T-helper 17 cell (primary cell): ENCODE results near the gene RAB30. TPM values are rescaled to one million over a fixed set of nuclear protein-coding genes. Genes with fewer than 3 reads are reported as not detected.
A peak's percentile ranks its signal among the peaks of the same experiment; 100 is the strongest.
"Not testable (repeated sequence)": the region's sequence is repeated elsewhere in the genome, so short reads cannot be mapped to it uniquely, and the experiment has no call there.

Source experiments
- ATAC-seq: fragments of 150-1000 bp; cut with Tn5 transposase; 2 replicates; pipeline ENCODE4 v1.10.0; 2021; ENCODE audit warnings: mild to moderate bottlenecking, moderate library complexity
- DNase-seq, 3 donors: peaks; one replicate each; pipeline versions ENCODE4 v3.0.0 to v3.0.0-alpha.2; 2020 to 2021
- H3K9me3 ChIP-seq: one replicate; pipeline ENCODE4 v1.7.0; 2013; ENCODE audit warnings: low read length, mild to moderate bottlenecking; ENCODE audit not compliant: control insufficient read depth, poor library complexity, severe bottlenecking
- H3K27ac Mint-ChIP-seq: one replicate; pipeline ENCODE4 v1.8.0; 2022; ENCODE audit warnings: mild to moderate bottlenecking, moderate library complexity, mixed read lengths
- H3K27me3 Mint-ChIP-seq: one replicate; pipeline ENCODE4 v1.8.0; 2022; ENCODE audit warnings: mixed read lengths
- H3K36me3 Mint-ChIP-seq: one replicate; pipeline ENCODE4 v1.8.0; 2022; ENCODE audit warnings: low read depth, mixed read lengths
- H3K4me1 Mint-ChIP-seq: one replicate; pipeline ENCODE4 v1.8.0; 2022; ENCODE audit warnings: mild to moderate bottlenecking, mixed read lengths
- H3K4me3 Mint-ChIP-seq: one replicate; pipeline ENCODE4 v1.8.0; 2022; ENCODE audit warnings: mild to moderate bottlenecking, moderate library complexity, mixed read lengths
- total RNA-seq, 4 donors: library from RNA in 2 of 4; stranded (reverse) in 2 of 4; gene quantifications; one replicate each; pipeline ENCODE4 v1.2.3 and lab custom pipeline; 2022 to 2026

Gene RAB30
- total RNA-seq, 2 donors from 2014 or later: 33.9 to 47.7 TPM

GRCh38 chr11:82945682-82946081 lies 126.0 kb downstream of the RAB30 start:
- DNase-seq (no peak), ATAC-seq (no peak)
- H3K4me3 Mint-ChIP-seq: no peak overlapping the region
- H3K27ac Mint-ChIP-seq: no peak overlapping the region
- no peaks in the 10 kb centered on the region for H3K36me3 Mint-ChIP-seq
- no peaks in the 10 kb centered on the region for H3K4me1 Mint-ChIP-seq
- H3K9me3 ChIP-seq: no peaks in the 10 kb centered on the region
- H3K27me3 Mint-ChIP-seq: no peaks in the 10 kb centered on the region

- H3K4me1 Mint-ChIP-seq, DNase-seq, H3K27ac Mint-ChIP-seq, H3K36me3 Mint-ChIP-seq, H3K4me3 Mint-ChIP-seq, ATAC-seq, H3K27me3 Mint-ChIP-seq, H3K9me3 ChIP-seq: not testable (repeated sequence)
Measured at GRCh38 chr11:82945041-82945440, 126.7 kb downstream of the RAB30 start.

- Mint-ChIP-seq H3K36me3 (no peaks in the 10 kb centered on the region), H3K4me1 (no peaks in the 10 kb centered on the region), H3K4me3 (no peak overlapping the region), H3K27me3 (no peaks in the 10 kb centered on the region), H3K27ac (no peak overlapping the region)
- ATAC-seq (no peak), DNase-seq (no peak)
- no peaks in the 10 kb centered on the region for H3K9me3 ChIP-seq
Measured at GRCh38 chr11:82944198-82944597, 127.5 kb downstream of the RAB30 start.

- H3K36me3 Mint-ChIP-seq, H3K4me1 Mint-ChIP-seq, ATAC-seq, DNase-seq, H3K27ac Mint-ChIP-seq, H3K9me3 ChIP-seq, H3K27me3 Mint-ChIP-seq, H3K4me3 Mint-ChIP-seq: not testable (repeated sequence)
Measured at GRCh38 chr11:82943430-82943829, 128.3 kb downstream of the RAB30 start.

- ATAC-seq (no peak), DNase-seq (no peak)
- H3K36me3 Mint-ChIP-seq: no peaks in the 10 kb centered on the region
- H3K27ac Mint-ChIP-seq: no peak overlapping the region
- no peak overlapping the region for H3K4me3 Mint-ChIP-seq
- H3K9me3 ChIP-seq: no peaks in the 10 kb centered on the region
- H3K4me1 Mint-ChIP-seq: no peaks in the 10 kb centered on the region
- no peaks in the 10 kb centered on the region for H3K27me3 Mint-ChIP-seq
Measured at GRCh38 chr11:82942376-82942775, 129.3 kb downstream of the RAB30 start.

- H3K9me3 ChIP-seq: no peaks in the 10 kb centered on the region
- ATAC-seq (no peak), DNase-seq (no peak)
- no peak overlapping the region for H3K27ac Mint-ChIP-seq
- H3K36me3 Mint-ChIP-seq: no peaks in the 10 kb centered on the region
- no peak overlapping the region for H3K4me3 Mint-ChIP-seq
- no peaks in the 10 kb centered on the region for H3K27me3 Mint-ChIP-seq
- peaks cover 3% of the 10 kb centered on the region for H3K4me1 Mint-ChIP-seq
Measured at GRCh38 chr11:82939456-82939855, 132.2 kb downstream of the RAB30 start.

- no peaks in the 10 kb centered on the region for H3K9me3 ChIP-seq
- H3K36me3 Mint-ChIP-seq: no peaks in the 10 kb centered on the region
- H3K27ac Mint-ChIP-seq: peak overlapping the region; percentile 12
- H3K4me3 Mint-ChIP-seq: no peak overlapping the region
- ATAC-seq: no peak
- no peak for DNase-seq
- H3K4me1 Mint-ChIP-seq: peaks cover 3% of the 10 kb centered on the region
- no peaks in the 10 kb centered on the region for H3K27me3 Mint-ChIP-seq
Measured at GRCh38 chr11:82937554-82937953, 134.1 kb downstream of the RAB30 start.

- Mint-ChIP-seq H3K27ac (no peak overlapping the region), H3K4me3 (no peak overlapping the region), H3K36me3 (no peaks in the 10 kb centered on the region), H3K27me3 (no peaks in the 10 kb centered on the region), H3K4me1 (peaks cover 10% of the 10 kb centered on the region)
- ATAC-seq (no peak), DNase-seq (no peak)
- no peaks in the 10 kb centered on the region for H3K9me3 ChIP-seq
Measured at GRCh38 chr11:82936261-82936660, 135.4 kb downstream of the RAB30 start.

GRCh38 chr11:82932564-82932963 lies 139.1 kb downstream of the RAB30 start:
- Mint-ChIP-seq H3K4me3 (no peak overlapping the region), H3K36me3 (no peaks in the 10 kb centered on the region), H3K4me1 (peaks cover 10% of the 10 kb centered on the region), H3K27ac (no peak overlapping the region), H3K27me3 (no peaks in the 10 kb centered on the region)
- no peaks in the 10 kb centered on the region for H3K9me3 ChIP-seq
- ATAC-seq (no peak), DNase-seq (no peak)

GRCh38 chr11:82930734-82931133 lies 141.0 kb downstream of the RAB30 start:
- DNase-seq: no peak
- Mint-ChIP-seq H3K36me3 (no peaks in the 10 kb centered on the region), H3K27ac (no peak overlapping the region), H3K27me3 (no peaks in the 10 kb centered on the region), H3K4me3 (no peak overlapping the region), H3K4me1 (peaks cover 14% of the 10 kb centered on the region)
- no peaks in the 10 kb centered on the region for H3K9me3 ChIP-seq
- ATAC-seq: no peak

- ATAC-seq: no peak
- Mint-ChIP-seq H3K4me1 (peaks cover 14% of the 10 kb centered on the region), H3K27ac (no peak overlapping the region), H3K4me3 (no peak overlapping the region), H3K36me3 (no peaks in the 10 kb centered on the region), H3K27me3 (no peaks in the 10 kb centered on the region)
- DNase-seq: no peak
- no peaks in the 10 kb centered on the region for H3K9me3 ChIP-seq
Measured at GRCh38 chr11:82930229-82930628, 141.5 kb downstream of the RAB30 start.

- Mint-ChIP-seq H3K36me3 (no peaks in the 10 kb centered on the region), H3K27me3 (no peaks in the 10 kb centered on the region), H3K4me3 (no peak overlapping the region), H3K27ac (no peak overlapping the region), H3K4me1 (peaks cover 12% of the 10 kb centered on the region)
- no peaks in the 10 kb centered on the region for H3K9me3 ChIP-seq
- no peak for ATAC-seq
- DNase-seq: no peak
Measured at GRCh38 chr11:82929121-82929520, 142.6 kb downstream of the RAB30 start.

- Mint-ChIP-seq H3K27me3 (no peaks in the 10 kb centered on the region), H3K4me3 (no peak overlapping the region), H3K27ac (peak overlapping the region; percentile 24), H3K36me3 (no peaks in the 10 kb centered on the region), H3K4me1 (peaks cover 15% of the 10 kb centered on the region)
- DNase-seq (no peak), ATAC-seq (peak; percentile 89)
- H3K9me3 ChIP-seq: no peaks in the 10 kb centered on the region
Measured at GRCh38 chr11:82927264-82927880, 144.3 kb downstream of the RAB30 start.

GRCh38 chr11:82924522-82925224 lies 147.0 kb downstream of the RAB30 start:
- ATAC-seq: no peak
- H3K27me3 Mint-ChIP-seq: no peaks in the 10 kb centered on the region
- no peaks in the 10 kb centered on the region for H3K36me3 Mint-ChIP-seq
- no peaks in the 10 kb centered on the region for H3K9me3 ChIP-seq
- H3K27ac Mint-ChIP-seq: no peak overlapping the region
- peaks cover 29% of the 10 kb centered on the region for H3K4me1 Mint-ChIP-seq
- H3K4me3 Mint-ChIP-seq: no peak overlapping the region
- no peak for DNase-seq
